ENCODE results near the gene GTPBP1.

Gene GTPBP1

GRCh38 chr22:38774496-38775166, 68.9 kb downstream of the GTPBP1 start:
- Histone ChIP-seq H2AFZ (ENCODE audit: low read length) (peak overlapping the region; percentile 69), H3K36me3 (replicated peaks in 1 of 2; ENCODE audit: control insufficient read depth in 2 of 2, insufficient read depth in 2 of 2, low read length in 2 of 2) (peaks cover 0 to 8% of the 10 kb centered on the region in 2 donors), H3K27ac (replicated peaks; ENCODE audit: low read length) (no peak overlapping the region), H3K4me2 (ENCODE audit: insufficient read depth, low read length, poor library complexity, severe bottlenecking) (no peak overlapping the region), H2AK5ac (ENCODE audit: low read depth, low read length) (peak overlapping the region; percentile 5), H2BK12ac (ENCODE audit: low read length) (no peak overlapping the region), H3K27me3 (ENCODE audit: control insufficient read depth in 3 of 3, insufficient read depth in 3 of 3, low read depth in 1 of 3, low read length in 3 of 3) (peaks cover 0 to 6% (median 0%) of the 10 kb centered on the region in 3 experiments), H2BK5ac (ENCODE audit: low read length) (no peak overlapping the region), H4K91ac (ENCODE audit: low read depth, low read length, poor library complexity) (no peak overlapping the region), H3K4ac (ENCODE audit: low read length) (no peak overlapping the region), H2BK120ac (ENCODE audit: low read depth, low read length) (no peak overlapping the region), H3K4me3 (ENCODE audit: low read length in 2 of 2) (no peak overlapping the region), H3K79me1 (ENCODE audit: low read depth, low read length) (peaks cover 6% of the 10 kb centered on the region), H3K9me3 (replicated peaks in 1 of 2; ENCODE audit: control insufficient read depth in 2 of 2, insufficient read depth in 1 of 2, low read depth in 1 of 2, low read length in 2 of 2) (peaks cover 0 to 2% of the 10 kb centered on the region in 2 donors), H3K23ac (ENCODE audit: low read depth, low read length, poor library complexity) (peak overlapping the region; percentile 37), H3K18ac (ENCODE audit: low read length) (no peak overlapping the region), H3K4me1 (ENCODE audit: control insufficient read depth in 2 of 2, insufficient read depth in 1 of 2, low read depth in 1 of 2, low read length in 2 of 2) (peaks cover 0 to 14% of the 10 kb centered on the region in 2 donors), H4K8ac (ENCODE audit: low read depth, low read length) (no peak overlapping the region), H3K9ac (ENCODE audit: low read depth, low read length, poor library complexity) (no peak overlapping the region), H2BK15ac (ENCODE audit: low read length) (no peak overlapping the region), H3K14ac (ENCODE audit: low read length) (no peak overlapping the region)
- WGBS, 2 donors (ENCODE audit: extremely low coverage in 2 of 2, insufficient read length in 2 of 2, insufficient replicate concordance in 1 of 2) = no CpG with 5 or more reads among the region's 11 CpGs
- no peak for DNase-seq (ENCODE audit: low spot score)

GRCh38 chr22:38775656-38776055, 69.9 kb downstream of the GTPBP1 start:
- H2BK120ac ChIP-seq (ENCODE audit: low read depth, low read length) = no peak overlapping the region
- no peak overlapping the region for H4K91ac ChIP-seq (ENCODE audit: low read depth, low read length, poor library complexity)
- H3K4me3 ChIP-seq (ENCODE audit: low read length in 2 of 2) = peak overlapping the region in 1 of 2 donors; percentile 8
- H3K14ac ChIP-seq (ENCODE audit: low read length) = peak overlapping the region; percentile 10
- peaks cover 6% of the 10 kb centered on the region for H3K79me1 ChIP-seq (ENCODE audit: low read depth, low read length)
- H3K4me2 ChIP-seq (ENCODE audit: insufficient read depth, low read length, poor library complexity, severe bottlenecking) = no peak overlapping the region
- H3K4me1 ChIP-seq (ENCODE audit: control insufficient read depth in 2 of 2, insufficient read depth in 1 of 2, low read depth in 1 of 2, low read length in 2 of 2) = peaks cover 0 to 14% of the 10 kb centered on the region in 2 donors
- H2AFZ ChIP-seq (ENCODE audit: low read length) = peak overlapping the region; percentile 69
- H3K36me3 ChIP-seq (replicated peaks in 1 of 2; ENCODE audit: control insufficient read depth in 2 of 2, insufficient read depth in 2 of 2, low read length in 2 of 2) = peaks cover 3 to 14% of the 10 kb centered on the region in 2 donors
- no peak overlapping the region for H3K27ac ChIP-seq (replicated peaks; ENCODE audit: low read length)
- H3K27me3 ChIP-seq (ENCODE audit: control insufficient read depth in 3 of 3, insufficient read depth in 3 of 3, low read depth in 1 of 3, low read length in 3 of 3) = peaks cover 0 to 1% (median 0%) of the 10 kb centered on the region in 3 experiments
- H3K18ac ChIP-seq (ENCODE audit: low read length) = peak overlapping the region; percentile 76
- H3K9me3 ChIP-seq (replicated peaks in 1 of 2; ENCODE audit: control insufficient read depth in 2 of 2, insufficient read depth in 1 of 2, low read depth in 1 of 2, low read length in 2 of 2) = peaks cover 0 to 2% of the 10 kb centered on the region in 2 donors
- H2BK12ac ChIP-seq (ENCODE audit: low read length) = peak overlapping the region; percentile 80
- H2AK5ac ChIP-seq (ENCODE audit: low read depth, low read length) = no peak overlapping the region
- peak overlapping the region; percentile 37 for H3K23ac ChIP-seq (ENCODE audit: low read depth, low read length, poor library complexity)
- no CpG with 5 or more reads among the region's 13 CpGs for WGBS, 2 donors (ENCODE audit: extremely low coverage in 2 of 2, insufficient read length in 2 of 2, insufficient replicate concordance in 1 of 2)
- H3K9ac ChIP-seq (ENCODE audit: low read depth, low read length, poor library complexity) = no peak overlapping the region
- H4K8ac ChIP-seq (ENCODE audit: low read depth, low read length) = no peak overlapping the region
- DNase-seq (ENCODE audit: low spot score) = no peak
- H2BK5ac ChIP-seq (ENCODE audit: low read length) = no peak overlapping the region
- H3K4ac ChIP-seq (ENCODE audit: low read length) = no peak overlapping the region
- H2BK15ac ChIP-seq (ENCODE audit: low read length) = no peak overlapping the region

- H3K36me3 ChIP-seq (replicated peaks in 1 of 2; ENCODE audit: control insufficient read depth in 2 of 2, insufficient read depth in 2 of 2, low read length in 2 of 2) = peaks cover 5 to 18% of the 10 kb centered on the region in 2 donors
- H3K4me1 ChIP-seq (ENCODE audit: control insufficient read depth in 2 of 2, insufficient read depth in 1 of 2, low read depth in 1 of 2, low read length in 2 of 2) = peaks cover 0 to 14% of the 10 kb centered on the region in 2 donors
- no peak overlapping the region for H2BK5ac ChIP-seq (ENCODE audit: low read length)
- no peak overlapping the region for H2BK120ac ChIP-seq (ENCODE audit: low read depth, low read length)
- no peak overlapping the region for H4K91ac ChIP-seq (ENCODE audit: low read depth, low read length, poor library complexity)
- H3K79me1 ChIP-seq (ENCODE audit: low read depth, low read length) = peaks cover 6% of the 10 kb centered on the region
- H3K23ac ChIP-seq (ENCODE audit: low read depth, low read length, poor library complexity) = no peak overlapping the region
- no CpG with 5 or more reads among the region's 6 CpGs for WGBS, 2 donors (ENCODE audit: extremely low coverage in 2 of 2, insufficient read length in 2 of 2, insufficient replicate concordance in 1 of 2)
- H3K18ac ChIP-seq (ENCODE audit: low read length) = no peak overlapping the region
- no peak overlapping the region for H3K27ac ChIP-seq (replicated peaks; ENCODE audit: low read length)
- peak overlapping the region; percentile 69 for H2AFZ ChIP-seq (ENCODE audit: low read length)
- peaks cover 0 to 2% of the 10 kb centered on the region in 2 donors for H3K9me3 ChIP-seq (replicated peaks in 1 of 2; ENCODE audit: control insufficient read depth in 2 of 2, insufficient read depth in 1 of 2, low read depth in 1 of 2, low read length in 2 of 2)
- H3K4ac ChIP-seq (ENCODE audit: low read length) = no peak overlapping the region
- H2BK12ac ChIP-seq (ENCODE audit: low read length) = no peak overlapping the region
- H2BK15ac ChIP-seq (ENCODE audit: low read length) = no peak overlapping the region
- H4K8ac ChIP-seq (ENCODE audit: low read depth, low read length) = no peak overlapping the region
- no peak overlapping the region for H3K9ac ChIP-seq (ENCODE audit: low read depth, low read length, poor library complexity)
- no peaks in the 10 kb centered on the region for H3K27me3 ChIP-seq (ENCODE audit: control insufficient read depth in 3 of 3, insufficient read depth in 3 of 3, low read depth in 1 of 3, low read length in 3 of 3)
- H3K14ac ChIP-seq (ENCODE audit: low read length) = no peak overlapping the region
- no peak for DNase-seq (ENCODE audit: low spot score)
- H3K4me3 ChIP-seq (ENCODE audit: low read length in 2 of 2) = no peak overlapping the region
- no peak overlapping the region for H3K4me2 ChIP-seq (ENCODE audit: insufficient read depth, low read length, poor library complexity, severe bottlenecking)
- no peak overlapping the region for H2AK5ac ChIP-seq (ENCODE audit: low read depth, low read length)
These were observed 70.3 kb downstream of the GTPBP1 start for GRCh38 chr22:38776086-38776485.

- peak overlapping the region; percentile 63 for H2BK12ac ChIP-seq (ENCODE audit: low read length)
- H2AK5ac ChIP-seq (ENCODE audit: low read depth, low read length) = no peak overlapping the region
- H3K9ac ChIP-seq (ENCODE audit: low read depth, low read length, poor library complexity) = peak overlapping the region; percentile 24
- peak overlapping the region; percentile 44 for H3K23ac ChIP-seq (ENCODE audit: low read depth, low read length, poor library complexity)
- H3K14ac ChIP-seq (ENCODE audit: low read length) = peak overlapping the region; percentile 64
- no peak for DNase-seq (ENCODE audit: low spot score)
- H3K4me2 ChIP-seq (ENCODE audit: insufficient read depth, low read length, poor library complexity, severe bottlenecking) = no peak overlapping the region
- peak overlapping the region; percentile 40 for H3K18ac ChIP-seq (ENCODE audit: low read length)
- H2BK5ac ChIP-seq (ENCODE audit: low read length) = no peak overlapping the region
- H3K79me1 ChIP-seq (ENCODE audit: low read depth, low read length) = peaks cover 6% of the 10 kb centered on the region
- no peak overlapping the region for H2AFZ ChIP-seq (ENCODE audit: low read length)
- H3K9me3 ChIP-seq (replicated peaks in 1 of 2; ENCODE audit: control insufficient read depth in 2 of 2, insufficient read depth in 1 of 2, low read depth in 1 of 2, low read length in 2 of 2) = peaks cover 0 to 2% of the 10 kb centered on the region in 2 donors
- no peak overlapping the region for H4K91ac ChIP-seq (ENCODE audit: low read depth, low read length, poor library complexity)
- H2BK120ac ChIP-seq (ENCODE audit: low read depth, low read length) = no peak overlapping the region
- no peak overlapping the region for H3K27ac ChIP-seq (replicated peaks; ENCODE audit: low read length)
- peaks cover 5 to 18% of the 10 kb centered on the region in 2 donors for H3K36me3 ChIP-seq (replicated peaks in 1 of 2; ENCODE audit: control insufficient read depth in 2 of 2, insufficient read depth in 2 of 2, low read length in 2 of 2)
- H3K4me1 ChIP-seq (ENCODE audit: control insufficient read depth in 2 of 2, insufficient read depth in 1 of 2, low read depth in 1 of 2, low read length in 2 of 2) = peaks cover 0 to 14% of the 10 kb centered on the region in 2 donors
- H4K8ac ChIP-seq (ENCODE audit: low read depth, low read length) = no peak overlapping the region
- H3K4me3 ChIP-seq (ENCODE audit: low read length in 2 of 2) = no peak overlapping the region
- no CpG with 5 or more reads among the region's 27 CpGs for WGBS, 2 donors (ENCODE audit: extremely low coverage in 2 of 2, insufficient read length in 2 of 2, insufficient replicate concordance in 1 of 2)
- H3K27me3 ChIP-seq (ENCODE audit: control insufficient read depth in 3 of 3, insufficient read depth in 3 of 3, low read depth in 1 of 3, low read length in 3 of 3) = no peaks in the 10 kb centered on the region
- H3K4ac ChIP-seq (ENCODE audit: low read length) = peak overlapping the region; percentile 53
- H2BK15ac ChIP-seq (ENCODE audit: low read length) = no peak overlapping the region
These were observed 71.4 kb downstream of the GTPBP1 start for GRCh38 chr22:38777087-38777671.
